ENCODE measurements around the gene MAP4K3.

The MAP4K3 gene

DNA sequence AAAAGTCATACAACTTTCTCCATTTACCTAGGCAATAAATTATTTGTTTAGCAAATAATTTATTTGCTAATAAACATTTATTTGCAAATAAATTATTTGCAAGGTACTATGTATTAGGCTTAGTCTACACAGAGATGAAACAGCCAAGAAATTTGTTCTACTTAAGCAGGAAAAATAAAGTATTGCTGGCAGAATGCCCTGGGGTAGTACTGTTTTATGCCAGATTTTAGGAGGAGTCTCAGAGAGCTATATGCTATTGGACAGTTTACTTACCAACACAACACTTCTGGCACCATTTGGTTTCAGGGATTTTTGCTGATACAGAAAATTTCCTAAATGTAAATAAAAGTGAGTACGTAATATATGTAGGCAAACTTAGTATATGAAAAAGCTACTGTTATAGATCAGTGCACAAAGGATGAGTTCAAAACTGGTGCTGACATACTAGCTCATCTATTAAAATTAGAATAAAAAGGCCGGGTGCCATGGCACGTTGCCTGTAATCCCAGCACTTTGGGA is 170.1 kb downstream of the MAP4K3 start:
- Histone ChIP-seq H3K27ac (ENCODE audit: extremely low read depth, low read depth, low read length) (no peak overlapping the region), H3K36me3 (ENCODE audit: control insufficient read depth in 2 of 2, insufficient read depth in 1 of 2, low read length in 2 of 2) (peaks cover 7 to 8% of the 10 kb centered on the region in 2 experiments; a peak in 2 of 3 replicates), H3K9me3 (ENCODE audit: control insufficient read depth, insufficient read depth, low read depth, low read length) (no peaks in the 10 kb centered on the region), H3K4me3 (ENCODE audit: low read depth, low read length) (no peak overlapping the region), H3K4me1 (ENCODE audit: control insufficient read depth, insufficient read depth, low read length) (peaks cover 9% of the 10 kb centered on the region)
- TF ChIP-seq OVOL3 (tag by site-specific recombination; IDR thresholded peaks at IDR 0.05) (no peak), ZNF621 (tag by site-specific recombination; IDR thresholded peaks at IDR 0.05) (no peak), ZSCAN30 (tag by site-specific recombination; IDR thresholded peaks at IDR 0.05) (no peak), YY2 (tag by site-specific recombination; IDR thresholded peaks at IDR 0.05) (no peak), ZXDB (tag by site-specific recombination; IDR thresholded peaks at IDR 0.05) (no peak), ZBTB21 (tag by site-specific recombination; IDR thresholded peaks at IDR 0.05) (no peak), ZNF785 (tag by site-specific recombination; IDR thresholded peaks at IDR 0.05) (no peak), ZNF311 (tag by site-specific recombination; IDR thresholded peaks at IDR 0.05; ENCODE audit: borderline replicate concordance) (no peak), MZF1 (tag by site-specific recombination; IDR thresholded peaks at IDR 0.05; ENCODE audit: borderline replicate concordance) (no peak), PRDM4 (tag by site-specific recombination; IDR thresholded peaks at IDR 0.05) (no peak), TSHZ1 (tag by site-specific recombination; IDR thresholded peaks at IDR 0.05; ENCODE audit: borderline replicate concordance) (no peak), ZNF133 (tag by site-specific recombination; IDR thresholded peaks at IDR 0.05) (no peak), GLIS1 (tag by site-specific recombination; IDR thresholded peaks at IDR 0.05) (no peak)
- TF ChIP-seq, protein P1, sequence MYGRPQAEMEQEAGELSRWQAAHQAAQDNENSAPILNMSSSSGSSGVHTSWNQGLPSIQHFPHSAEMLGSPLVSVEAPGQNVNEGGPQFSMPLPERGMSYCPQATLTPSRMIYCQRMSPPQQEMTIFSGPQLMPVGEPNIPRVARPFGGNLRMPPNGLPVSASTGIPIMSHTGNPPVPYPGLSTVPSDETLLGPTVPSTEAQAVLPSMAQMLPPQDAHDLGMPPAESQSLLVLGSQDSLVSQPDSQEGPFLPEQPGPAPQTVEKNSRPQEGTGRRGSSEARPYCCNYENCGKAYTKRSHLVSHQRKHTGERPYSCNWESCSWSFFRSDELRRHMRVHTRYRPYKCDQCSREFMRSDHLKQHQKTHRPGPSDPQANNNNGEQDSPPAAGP (tag by site-specific recombination; IDR thresholded peaks at IDR 0.05) = no peak
- TF ChIP-seq, protein P2, sequence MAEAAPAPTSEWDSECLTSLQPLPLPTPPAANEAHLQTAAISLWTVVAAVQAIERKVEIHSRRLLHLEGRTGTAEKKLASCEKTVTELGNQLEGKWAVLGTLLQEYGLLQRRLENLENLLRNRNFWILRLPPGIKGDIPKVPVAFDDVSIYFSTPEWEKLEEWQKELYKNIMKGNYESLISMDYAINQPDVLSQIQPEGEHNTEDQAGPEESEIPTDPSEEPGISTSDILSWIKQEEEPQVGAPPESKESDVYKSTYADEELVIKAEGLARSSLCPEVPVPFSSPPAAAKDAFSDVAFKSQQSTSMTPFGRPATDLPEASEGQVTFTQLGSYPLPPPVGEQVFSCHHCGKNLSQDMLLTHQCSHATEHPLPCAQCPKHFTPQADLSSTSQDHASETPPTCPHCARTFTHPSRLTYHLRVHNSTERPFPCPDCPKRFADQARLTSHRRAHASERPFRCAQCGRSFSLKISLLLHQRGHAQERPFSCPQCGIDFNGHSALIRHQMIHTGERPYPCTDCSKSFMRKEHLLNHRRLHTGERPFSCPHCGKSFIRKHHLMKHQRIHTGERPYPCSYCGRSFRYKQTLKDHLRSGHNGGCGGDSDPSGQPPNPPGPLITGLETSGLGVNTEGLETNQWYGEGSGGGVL (tag by site-specific recombination; IDR thresholded peaks at IDR 0.05) = no peak
- ChIA-PET POLR2A (interaction anchor here (0.7 kb wide), 1 partner anchor 112 kb away, joined by 3 read pairs; no protein-coding TSS in a partner anchor), CTCF (no interaction called here)

DNA sequence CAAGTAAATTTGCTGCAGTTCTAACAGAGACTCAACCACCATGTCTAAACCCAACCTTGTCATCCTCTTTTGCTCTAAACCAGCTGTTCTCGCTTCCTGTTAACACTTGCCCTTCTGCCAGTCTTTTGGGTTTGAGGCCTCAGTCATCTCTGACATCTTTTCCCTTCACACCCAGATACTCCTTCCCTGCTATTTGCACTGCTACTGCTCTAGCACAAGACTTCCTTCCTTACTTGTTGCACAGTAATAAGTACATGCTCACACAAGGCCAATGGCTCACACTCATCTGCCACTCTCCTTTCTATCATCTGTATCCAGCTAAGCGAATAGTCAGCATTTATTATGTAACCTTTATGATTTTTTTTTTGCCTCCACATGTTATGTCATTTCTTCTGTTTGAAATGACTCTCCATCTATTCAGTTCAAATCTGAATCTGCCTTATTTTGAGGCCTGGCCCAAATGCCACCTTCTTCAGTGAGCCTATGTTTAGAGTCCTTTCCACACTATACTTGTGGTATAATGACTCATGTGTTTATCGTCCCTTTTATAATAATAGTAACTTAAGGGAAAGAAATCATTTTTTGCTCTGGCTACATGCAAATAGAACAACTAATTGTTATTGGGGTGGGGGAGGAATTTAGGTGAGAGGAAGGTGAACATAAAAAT is 170.8 kb downstream of the MAP4K3 start:
- peaks cover 9% of the 10 kb centered on the region for H3K4me1 ChIP-seq (ENCODE audit: control insufficient read depth, insufficient read depth, low read length)
- no peak overlapping the region for H3K4me3 ChIP-seq (ENCODE audit: low read depth, low read length)
- POLR2A ChIA-PET = no interaction called here
- CTCF ChIA-PET = no interaction called here
- H3K36me3 ChIP-seq (ENCODE audit: control insufficient read depth in 2 of 2, insufficient read depth in 1 of 2, low read length in 2 of 2) = peaks cover 4% of the 10 kb centered on the region in 2 experiments; a peak in 2 of 3 replicates
- TF ChIP-seq, protein P3, sequence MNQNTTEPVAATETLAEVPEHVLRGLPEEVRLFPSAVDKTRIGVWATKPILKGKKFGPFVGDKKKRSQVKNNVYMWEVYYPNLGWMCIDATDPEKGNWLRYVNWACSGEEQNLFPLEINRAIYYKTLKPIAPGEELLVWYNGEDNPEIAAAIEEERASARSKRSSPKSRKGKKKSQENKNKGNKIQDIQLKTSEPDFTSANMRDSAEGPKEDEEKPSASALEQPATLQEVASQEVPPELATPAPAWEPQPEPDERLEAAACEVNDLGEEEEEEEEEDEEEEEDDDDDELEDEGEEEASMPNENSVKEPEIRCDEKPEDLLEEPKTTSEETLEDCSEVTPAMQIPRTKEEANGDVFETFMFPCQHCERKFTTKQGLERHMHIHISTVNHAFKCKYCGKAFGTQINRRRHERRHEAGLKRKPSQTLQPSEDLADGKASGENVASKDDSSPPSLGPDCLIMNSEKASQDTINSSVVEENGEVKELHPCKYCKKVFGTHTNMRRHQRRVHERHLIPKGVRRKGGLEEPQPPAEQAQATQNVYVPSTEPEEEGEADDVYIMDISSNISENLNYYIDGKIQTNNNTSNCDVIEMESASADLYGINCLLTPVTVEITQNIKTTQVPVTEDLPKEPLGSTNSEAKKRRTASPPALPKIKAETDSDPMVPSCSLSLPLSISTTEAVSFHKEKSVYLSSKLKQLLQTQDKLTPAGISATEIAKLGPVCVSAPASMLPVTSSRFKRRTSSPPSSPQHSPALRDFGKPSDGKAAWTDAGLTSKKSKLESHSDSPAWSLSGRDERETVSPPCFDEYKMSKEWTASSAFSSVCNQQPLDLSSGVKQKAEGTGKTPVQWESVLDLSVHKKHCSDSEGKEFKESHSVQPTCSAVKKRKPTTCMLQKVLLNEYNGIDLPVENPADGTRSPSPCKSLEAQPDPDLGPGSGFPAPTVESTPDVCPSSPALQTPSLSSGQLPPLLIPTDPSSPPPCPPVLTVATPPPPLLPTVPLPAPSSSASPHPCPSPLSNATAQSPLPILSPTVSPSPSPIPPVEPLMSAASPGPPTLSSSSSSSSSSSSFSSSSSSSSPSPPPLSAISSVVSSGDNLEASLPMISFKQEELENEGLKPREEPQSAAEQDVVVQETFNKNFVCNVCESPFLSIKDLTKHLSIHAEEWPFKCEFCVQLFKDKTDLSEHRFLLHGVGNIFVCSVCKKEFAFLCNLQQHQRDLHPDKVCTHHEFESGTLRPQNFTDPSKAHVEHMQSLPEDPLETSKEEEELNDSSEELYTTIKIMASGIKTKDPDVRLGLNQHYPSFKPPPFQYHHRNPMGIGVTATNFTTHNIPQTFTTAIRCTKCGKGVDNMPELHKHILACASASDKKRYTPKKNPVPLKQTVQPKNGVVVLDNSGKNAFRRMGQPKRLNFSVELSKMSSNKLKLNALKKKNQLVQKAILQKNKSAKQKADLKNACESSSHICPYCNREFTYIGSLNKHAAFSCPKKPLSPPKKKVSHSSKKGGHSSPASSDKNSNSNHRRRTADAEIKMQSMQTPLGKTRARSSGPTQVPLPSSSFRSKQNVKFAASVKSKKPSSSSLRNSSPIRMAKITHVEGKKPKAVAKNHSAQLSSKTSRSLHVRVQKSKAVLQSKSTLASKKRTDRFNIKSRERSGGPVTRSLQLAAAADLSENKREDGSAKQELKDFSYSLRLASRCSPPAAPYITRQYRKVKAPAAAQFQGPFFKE (tag by site-specific recombination; IDR thresholded peaks at IDR 0.05; ENCODE audit: borderline replicate concordance) = no peak
- peak; percentile 83 for TF ChIP-seq SCRT2 (tag by site-specific recombination; IDR thresholded peaks at IDR 0.05)
- H3K27ac ChIP-seq (ENCODE audit: extremely low read depth, low read depth, low read length) = no peak overlapping the region
- no peaks in the 10 kb centered on the region for H3K9me3 ChIP-seq (ENCODE audit: control insufficient read depth, insufficient read depth, low read depth, low read length)
